Measurements from ENCODE around the gene NDST4.

Gene NDST4

DNA sequence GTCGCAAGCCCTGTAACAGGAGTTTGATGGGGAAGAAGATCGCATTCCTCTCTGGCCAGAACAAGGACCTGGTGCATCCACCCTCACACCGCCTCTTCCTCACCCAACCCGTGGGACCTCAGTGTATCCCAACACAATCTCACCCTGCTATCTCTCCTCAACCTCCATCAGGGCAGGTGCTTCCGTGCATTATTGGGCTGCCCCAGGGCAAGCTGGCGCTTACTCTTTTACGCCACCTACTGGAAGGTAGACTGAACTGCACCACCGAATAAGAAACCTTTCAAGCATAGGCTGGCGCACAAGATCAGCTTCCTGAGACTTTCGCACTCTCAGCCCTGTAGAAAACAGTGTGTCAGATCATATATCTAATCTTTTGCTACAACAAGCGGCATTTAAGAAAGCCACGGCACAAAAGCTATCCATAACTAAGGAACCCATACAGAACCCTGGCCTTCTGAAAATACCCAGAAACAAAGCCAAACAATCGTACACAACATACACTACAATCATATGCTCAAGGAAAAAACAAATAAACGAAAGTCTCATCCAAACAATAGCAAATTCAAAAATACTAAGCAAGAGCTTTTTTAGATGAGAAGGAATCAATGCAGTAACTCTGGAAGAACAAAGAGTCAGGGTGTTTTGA lies 305.5 kb downstream of the NDST4 start:
- DNase-seq (ENCODE audit: extremely low spot score), result peak; percentile 65
- ChIA-PET CTCF (interaction anchor here (0.8 to 1.4 kb wide), 5 partner anchors 13 to 443 kb away, joined by 3 to 6 read pairs (median 3); no protein-coding TSS in a partner anchor), POLR2A (no interaction called here)
- TF ChIP-seq ELF4 (IDR thresholded peaks at IDR 0.05), result no peak
- TF ChIP-seq NFRKB (IDR thresholded peaks at IDR 0.05), result no peak
- no peak for TF ChIP-seq FOXM1 (IDR thresholded peaks at IDR 0.05; ENCODE audit: borderline replicate concordance)
- no peak for TF ChIP-seq SP1 (IDR thresholded peaks at IDR 0.05)
- TF ChIP-seq, protein P1, sequence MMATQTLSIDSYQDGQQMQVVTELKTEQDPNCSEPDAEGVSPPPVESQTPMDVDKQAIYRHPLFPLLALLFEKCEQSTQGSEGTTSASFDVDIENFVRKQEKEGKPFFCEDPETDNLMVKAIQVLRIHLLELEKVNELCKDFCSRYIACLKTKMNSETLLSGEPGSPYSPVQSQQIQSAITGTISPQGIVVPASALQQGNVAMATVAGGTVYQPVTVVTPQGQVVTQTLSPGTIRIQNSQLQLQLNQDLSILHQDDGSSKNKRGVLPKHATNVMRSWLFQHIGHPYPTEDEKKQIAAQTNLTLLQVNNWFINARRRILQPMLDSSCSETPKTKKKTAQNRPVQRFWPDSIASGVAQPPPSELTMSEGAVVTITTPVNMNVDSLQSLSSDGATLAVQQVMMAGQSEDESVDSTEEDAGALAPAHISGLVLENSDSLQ (IDR thresholded peaks at IDR 0.05), result no peak
- no peak for TF ChIP-seq BHLHE40 (IDR thresholded peaks at IDR 0.05; ENCODE audit: borderline replicate concordance)

DNA sequence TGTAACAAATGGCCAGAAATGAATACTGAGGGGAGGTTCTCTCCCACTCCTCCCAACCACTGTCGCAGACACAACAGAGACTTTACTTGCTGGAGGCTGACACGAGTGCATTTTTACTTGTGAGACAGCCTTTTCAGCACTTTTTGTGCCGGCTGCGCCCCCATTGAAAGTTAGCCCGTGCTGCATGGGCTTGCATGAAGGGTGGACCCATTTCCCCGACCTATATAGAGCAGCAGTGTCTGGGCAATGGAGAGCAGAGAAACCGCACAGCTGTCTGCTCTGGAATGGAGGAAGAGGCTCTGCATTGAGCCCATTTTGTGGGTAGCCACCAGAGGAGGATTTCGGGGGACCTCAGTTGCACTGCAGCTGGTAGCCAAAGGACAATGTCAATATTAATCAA lies 306.1 kb downstream of the NDST4 start:
- no peak for DNase-seq (ENCODE audit: extremely low spot score)
- POLR2A ChIA-PET, result no interaction called here
- CTCF ChIA-PET, result interaction anchor here (0.8 to 1.4 kb wide), 3 partner anchors 13 to 60 kb away, joined by 3 to 6 read pairs (median 3); no protein-coding TSS in a partner anchor
- TF ChIP-seq SUZ12 (IDR thresholded peaks at IDR 0.05) (no peak), LEF1 (IDR thresholded peaks at IDR 0.05; ENCODE audit: borderline replicate concordance) (no peak), TARDBP (IDR thresholded peaks at IDR 0.05) (no peak), ARNT (IDR thresholded peaks at IDR 0.05) (no peak), FOXM1 (IDR thresholded peaks at IDR 0.05; ENCODE audit: borderline replicate concordance) (no peak), BHLHE40 (IDR thresholded peaks at IDR 0.05; ENCODE audit: borderline replicate concordance) (no peak), HDGF (IDR thresholded peaks at IDR 0.05; ENCODE audit: borderline replicate concordance) (no peak), NFRKB (IDR thresholded peaks at IDR 0.05) (no peak), FOXK2 (IDR thresholded peaks at IDR 0.05) (no peak), L3MBTL2 (conservative IDR thresholded peaks at IDR 0.05) (no peak), ZNF384 (IDR thresholded peaks at IDR 0.05) (no peak), FOXA1 (IDR thresholded peaks at IDR 0.05) (no peak)
- TF ChIP-seq, protein P1 (IDR thresholded peaks at IDR 0.05), result no peak

DNA sequence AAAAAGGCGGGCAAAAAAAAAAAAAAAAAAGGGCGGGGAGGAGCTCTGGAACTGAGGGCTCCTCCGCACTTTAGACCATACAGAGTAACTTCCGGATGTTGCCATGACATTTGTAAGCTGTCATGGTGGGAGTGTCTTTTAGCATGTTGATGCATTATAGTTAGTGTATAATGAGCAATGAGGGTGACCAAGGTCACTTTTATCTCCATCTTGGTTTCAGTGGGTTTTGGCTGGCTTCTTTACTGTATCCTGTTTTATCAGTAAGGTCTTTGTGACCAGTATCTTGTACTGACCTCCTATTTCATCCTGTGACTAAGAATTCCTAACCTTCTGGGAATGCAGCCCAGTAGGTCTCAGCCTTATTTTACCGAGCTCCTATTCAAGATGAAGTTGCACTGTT lies 321.4 kb downstream of the NDST4 start:
- POLR2A ChIA-PET, result no interaction called here
- DNase-seq (ENCODE audit: extremely low spot score), result no peak
- TF ChIP-seq NFRKB (IDR thresholded peaks at IDR 0.05) (no peak), SUZ12 (IDR thresholded peaks at IDR 0.05) (no peak), FOXK2 (IDR thresholded peaks at IDR 0.05) (no peak), LEF1 (IDR thresholded peaks at IDR 0.05; ENCODE audit: borderline replicate concordance) (no peak), SP1 (IDR thresholded peaks at IDR 0.05) (no peak), ELF4 (IDR thresholded peaks at IDR 0.05) (no peak), FOXA1 (IDR thresholded peaks at IDR 0.05) (no peak), L3MBTL2 (conservative IDR thresholded peaks at IDR 0.05) (no peak), BHLHE40 (IDR thresholded peaks at IDR 0.05; ENCODE audit: borderline replicate concordance) (no peak), TARDBP (IDR thresholded peaks at IDR 0.05) (no peak), FOXM1 (IDR thresholded peaks at IDR 0.05; ENCODE audit: borderline replicate concordance) (no peak), ARNT (IDR thresholded peaks at IDR 0.05) (no peak)
- TF ChIP-seq, protein P1 (IDR thresholded peaks at IDR 0.05), result no peak
- CTCF ChIA-PET, result interaction anchor here (0.6 kb wide), 2 partner anchors 19 to 1427 kb away, joined by 3 read pairs; no protein-coding TSS in a partner anchor

DNA sequence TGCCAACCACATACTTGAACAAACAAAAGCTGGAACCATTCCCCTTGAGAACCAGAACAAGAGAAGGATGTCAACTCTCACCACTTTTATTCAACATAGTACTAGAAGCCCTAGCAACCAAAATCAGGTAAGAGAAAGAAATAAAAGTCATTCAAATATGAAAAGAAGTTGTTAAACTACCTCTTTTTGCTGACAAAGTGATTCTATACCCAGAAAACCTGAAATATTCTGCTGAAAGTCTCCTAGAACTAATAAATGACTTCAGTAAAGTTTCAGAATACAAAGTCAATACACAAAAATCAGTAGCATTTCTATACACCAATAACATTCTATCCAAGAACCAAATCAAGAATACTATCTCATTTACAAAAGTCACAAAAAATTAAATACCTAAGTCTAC lies 327.9 kb downstream of the NDST4 start:
- no peak for DNase-seq (ENCODE audit: extremely low spot score)
- ChIA-PET CTCF (no interaction called here), POLR2A (no interaction called here)
- no peak for TF ChIP-seq ZNF384 (IDR thresholded peaks at IDR 0.05)

DNA sequence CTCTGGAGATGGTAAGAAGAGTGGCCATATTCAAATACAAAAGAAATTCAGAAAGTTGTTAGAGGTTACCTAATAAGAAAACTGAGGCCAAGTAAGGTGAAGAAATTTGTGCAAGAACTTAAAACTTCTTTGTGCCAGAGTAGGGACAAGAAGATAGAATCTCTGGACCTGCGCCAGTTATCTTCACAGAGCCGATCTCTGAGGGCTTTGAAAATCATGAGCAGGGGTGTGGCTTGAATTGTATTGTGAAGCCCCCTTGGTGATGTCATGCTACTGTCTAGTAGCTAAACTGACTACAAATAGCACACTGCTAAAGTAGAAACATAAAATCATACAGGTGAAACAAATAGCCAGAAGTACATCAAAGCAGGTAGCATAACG lies 330.2 kb downstream of the NDST4 start:
- ChIA-PET CTCF (no interaction called here), POLR2A (no interaction called here)
- DNase-seq (ENCODE audit: extremely low spot score), result no peak
- TF ChIP-seq FOXA1 (IDR thresholded peaks at IDR 0.05) (no peak), L3MBTL2 (conservative IDR thresholded peaks at IDR 0.05) (no peak), CTBP1 (IDR thresholded peaks at IDR 0.05; ENCODE audit: borderline replicate concordance) (no peak), FOXK2 (IDR thresholded peaks at IDR 0.05) (no peak), ZNF384 (IDR thresholded peaks at IDR 0.05) (no peak), ARNT (IDR thresholded peaks at IDR 0.05) (no peak), HDGF (IDR thresholded peaks at IDR 0.05; ENCODE audit: borderline replicate concordance) (no peak), FOXM1 (IDR thresholded peaks at IDR 0.05; ENCODE audit: borderline replicate concordance) (no peak), SUZ12 (IDR thresholded peaks at IDR 0.05) (no peak), LEF1 (IDR thresholded peaks at IDR 0.05; ENCODE audit: borderline replicate concordance) (no peak), NFRKB (IDR thresholded peaks at IDR 0.05) (no peak), BHLHE40 (IDR thresholded peaks at IDR 0.05; ENCODE audit: borderline replicate concordance) (no peak), SP1 (IDR thresholded peaks at IDR 0.05) (no peak), ELF4 (IDR thresholded peaks at IDR 0.05) (no peak), TARDBP (IDR thresholded peaks at IDR 0.05) (no peak)
- TF ChIP-seq, protein P1 (IDR thresholded peaks at IDR 0.05), result no peak

All from HEK293T (cell line).